ENCODE data around the gene AFF2.

AFF2 gene

GRCh38 chrX:148536961-148537360 is 36.5 kb downstream of the AFF2 start:
- DNase-seq (ENCODE audit: low read depth) = no peak

GRCh38 chrX:148537556-148538182 is 37.3 kb downstream of the AFF2 start:
- DNase-seq (ENCODE audit: low read depth) = no peak

GRCh38 chrX:148538582-148538981 is 38.2 kb downstream of the AFF2 start:
- DNase-seq (ENCODE audit: low read depth) = no peak

- DNase-seq (ENCODE audit: low read depth) = no peak
Observed at GRCh38 chrX:148540114-148540513, 39.7 kb downstream of the AFF2 start.

- DNase-seq (ENCODE audit: low read depth) = no peak
Observed at GRCh38 chrX:148540671-148541583, 40.5 kb downstream of the AFF2 start.

- no peak for DNase-seq (ENCODE audit: low read depth)
Observed at GRCh38 chrX:148541584-148541940, 41.1 kb downstream of the AFF2 start.

GRCh38 chrX:148542481-148543255 is 42.3 kb downstream of the AFF2 start:
- DNase-seq (ENCODE audit: low read depth) = no peak

- DNase-seq (ENCODE audit: low read depth) = no peak
Observed at GRCh38 chrX:148552775-148553174, 52.4 kb downstream of the AFF2 start.

GRCh38 chrX:148555101-148555500 is 54.7 kb downstream of the AFF2 start:
- DNase-seq (ENCODE audit: low read depth) = no peak

- no peak for DNase-seq (ENCODE audit: low read depth)
Observed at GRCh38 chrX:148555571-148556243, 55.3 kb downstream of the AFF2 start.

GRCh38 chrX:148556498-148556897 is 56.1 kb downstream of the AFF2 start:
- DNase-seq (ENCODE audit: low read depth) = no peak

GRCh38 chrX:148562846-148563245 is 62.4 kb downstream of the AFF2 start:
- DNase-seq (ENCODE audit: low read depth) = no peak

GRCh38 chrX:148567229-148567628 is 66.8 kb downstream of the AFF2 start:
- no peak for DNase-seq (ENCODE audit: low read depth)

GRCh38 chrX:148567779-148568178 is 67.4 kb downstream of the AFF2 start:
- no peak for DNase-seq (ENCODE audit: low read depth)

- DNase-seq (ENCODE audit: low read depth) = no peak
Observed at GRCh38 chrX:148568763-148569162, 68.3 kb downstream of the AFF2 start.

GRCh38 chrX:148572337-148572736 is 71.9 kb downstream of the AFF2 start:
- DNase-seq (ENCODE audit: low read depth) = no peak

GRCh38 chrX:148573119-148573518 is 72.7 kb downstream of the AFF2 start:
- no peak for DNase-seq (ENCODE audit: low read depth)

GRCh38 chrX:148574237-148574973 is 74.0 kb downstream of the AFF2 start:
- no peak for DNase-seq (ENCODE audit: low read depth)

GRCh38 chrX:148576396-148576795 is 76.0 kb downstream of the AFF2 start:
- no peak for DNase-seq (ENCODE audit: low read depth)

GRCh38 chrX:148577741-148578140 is 77.3 kb downstream of the AFF2 start:
- no peak for DNase-seq (ENCODE audit: low read depth)

GRCh38 chrX:148580016-148580415 is 79.6 kb downstream of the AFF2 start:
- no peak for DNase-seq (ENCODE audit: low read depth)

GRCh38 chrX:148582353-148582752 is 81.9 kb downstream of the AFF2 start:
- no peak for DNase-seq (ENCODE audit: low read depth)

Data from fibroblast of gingiva (primary cell).